ENCODE results near the gene CCDC81.
"Not testable (repeated sequence)": the region's sequence is repeated elsewhere in the genome, so short reads cannot be mapped to it uniquely, and the experiment has no call there.

The CCDC81 gene

GRCh38 chr11:86416494-86416893 lies 41.8 kb downstream of the CCDC81 start:
- Histone ChIP-seq H3K27ac (ENCODE audit: low read depth, low read length) (no peak overlapping the region), H4K8ac (ENCODE audit: low read depth, low read length) (no peak overlapping the region), H2AFZ (ENCODE audit: insufficient read depth, low read length, poor library complexity) (no peak overlapping the region), H4K91ac (ENCODE audit: low read depth, low read length) (no peak overlapping the region), H2AK5ac (ENCODE audit: low read length) (no peak overlapping the region), H3K9me3 (ENCODE audit: insufficient read depth, low read depth, low read length) (no peaks in the 10 kb centered on the region), H3K23ac (ENCODE audit: low read length) (no peak overlapping the region), H4K12ac (ENCODE audit: low read depth, low read length) (no peak overlapping the region), H3K4me2 (ENCODE audit: low read length) (no peak overlapping the region), H3K79me1 (ENCODE audit: low read length) (no peaks in the 10 kb centered on the region), H2BK5ac (ENCODE audit: low read depth, low read length, poor library complexity) (no peak overlapping the region), H3K36me3 (ENCODE audit: control insufficient read depth in 1 of 2, insufficient read depth in 2 of 2, low read length in 2 of 2) (no peaks in the 10 kb centered on the region), H3K4me3 (ENCODE audit: low read depth, low read length) (no peak overlapping the region), H3K27me3 (ENCODE audit: insufficient read depth, low read length) (no peaks in the 10 kb centered on the region), H3K4ac (ENCODE audit: low read depth, low read length) (no peak overlapping the region), H2BK12ac (ENCODE audit: low read length) (no peak overlapping the region), H3K79me2 (ENCODE audit: control insufficient read depth, insufficient read depth, low read length, poor library complexity) (no peaks in the 10 kb centered on the region), H3K4me1 (ENCODE audit: control insufficient read depth in 1 of 2, insufficient read depth in 2 of 2, low read length in 2 of 2) (no peaks in the 10 kb centered on the region), H2BK120ac (ENCODE audit: insufficient read depth, low read length, poor library complexity) (no peak overlapping the region), H3K9ac (ENCODE audit: low read length) (no peak overlapping the region), H3K14ac (ENCODE audit: low read length) (no peak overlapping the region), H3K18ac (ENCODE audit: low read length) (no peak overlapping the region)
- WGBS (ENCODE audit: extremely low coverage, insufficient coverage, insufficient read length) = no CpG with 5 or more reads among the region's 1 CpG
- DNase-seq = peak in 1 of 2 donors; percentile 73

DNA sequence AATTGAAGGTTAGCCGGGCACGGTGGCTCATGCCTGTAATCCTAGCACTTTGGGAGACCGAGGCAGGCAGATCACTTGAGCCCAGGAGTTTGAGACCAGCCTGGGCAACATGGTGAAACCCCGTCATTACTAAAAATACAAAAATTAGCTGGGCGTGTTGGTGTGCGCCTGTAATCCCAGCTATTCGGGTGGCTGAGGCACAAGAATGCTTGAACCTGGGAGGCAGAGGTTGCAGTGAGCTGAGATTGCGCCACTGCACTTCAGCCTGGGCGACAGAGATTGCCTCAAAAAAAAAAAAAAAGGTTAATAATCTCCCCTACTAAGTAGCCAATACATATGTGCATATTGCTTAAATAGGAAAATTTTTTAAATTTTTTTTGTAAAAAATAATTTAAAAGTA lies 42.3 kb downstream of the CCDC81 start:
- whole genome bisulfite sequencing (ENCODE audit: extremely low coverage, insufficient coverage, insufficient read length) = no CpG with 5 or more reads among the region's 9 CpGs
- H4K91ac ChIP-seq (ENCODE audit: low read depth, low read length); H3K9ac ChIP-seq (ENCODE audit: low read length); H3K4me2 ChIP-seq (ENCODE audit: low read length); H2BK5ac ChIP-seq (ENCODE audit: low read depth, low read length, poor library complexity); H3K27ac ChIP-seq (ENCODE audit: low read depth, low read length); H3K4me1 ChIP-seq (ENCODE audit: control insufficient read depth in 1 of 2, insufficient read depth in 2 of 2, low read length in 2 of 2); H2AK5ac ChIP-seq (ENCODE audit: low read length); H3K9me3 ChIP-seq (ENCODE audit: insufficient read depth, low read depth, low read length); H2BK120ac ChIP-seq (ENCODE audit: insufficient read depth, low read length, poor library complexity); H3K4ac ChIP-seq (ENCODE audit: low read depth, low read length); H3K36me3 ChIP-seq (ENCODE audit: control insufficient read depth in 1 of 2, insufficient read depth in 2 of 2, low read length in 2 of 2); H4K8ac ChIP-seq (ENCODE audit: low read depth, low read length); H3K23ac ChIP-seq (ENCODE audit: low read length); H3K4me3 ChIP-seq (ENCODE audit: low read depth, low read length); H3K18ac ChIP-seq (ENCODE audit: low read length); H3K27me3 ChIP-seq (ENCODE audit: insufficient read depth, low read length); H3K14ac ChIP-seq (ENCODE audit: low read length); H2BK12ac ChIP-seq (ENCODE audit: low read length); H2AFZ ChIP-seq (ENCODE audit: insufficient read depth, low read length, poor library complexity); H3K79me1 ChIP-seq (ENCODE audit: low read length); H4K12ac ChIP-seq (ENCODE audit: low read depth, low read length); H3K79me2 ChIP-seq (ENCODE audit: control insufficient read depth, insufficient read depth, low read length, poor library complexity): not testable (repeated sequence)
- DNase-seq = peak; percentile 62 to 65

GRCh38 chr11:86418106-86418505 lies 43.4 kb downstream of the CCDC81 start:
- Histone ChIP-seq H2BK120ac (ENCODE audit: insufficient read depth, low read length, poor library complexity) (no peak overlapping the region), H4K8ac (ENCODE audit: low read depth, low read length) (no peak overlapping the region), H3K27me3 (ENCODE audit: insufficient read depth, low read length) (no peaks in the 10 kb centered on the region), H3K4me3 (ENCODE audit: low read depth, low read length) (no peak overlapping the region), H4K12ac (ENCODE audit: low read depth, low read length) (no peak overlapping the region), H3K36me3 (ENCODE audit: control insufficient read depth in 1 of 2, insufficient read depth in 2 of 2, low read length in 2 of 2) (no peaks in the 10 kb centered on the region), H3K27ac (ENCODE audit: low read depth, low read length) (no peak overlapping the region), H2AFZ (ENCODE audit: insufficient read depth, low read length, poor library complexity) (no peak overlapping the region), H3K14ac (ENCODE audit: low read length) (no peak overlapping the region), H3K23ac (ENCODE audit: low read length) (no peak overlapping the region), H3K9ac (ENCODE audit: low read length) (no peak overlapping the region), H3K79me1 (ENCODE audit: low read length) (peaks cover 2% of the 10 kb centered on the region), H3K4ac (ENCODE audit: low read depth, low read length) (no peak overlapping the region), H3K9me3 (ENCODE audit: insufficient read depth, low read depth, low read length) (no peaks in the 10 kb centered on the region), H2AK5ac (ENCODE audit: low read length) (no peak overlapping the region), H3K4me2 (ENCODE audit: low read length) (no peak overlapping the region), H3K18ac (ENCODE audit: low read length) (no peak overlapping the region), H3K4me1 (ENCODE audit: control insufficient read depth in 1 of 2, insufficient read depth in 2 of 2, low read length in 2 of 2) (peaks cover 1 to 4% of the 10 kb centered on the region in 2 experiments), H3K79me2 (ENCODE audit: control insufficient read depth, insufficient read depth, low read length, poor library complexity) (no peaks in the 10 kb centered on the region), H2BK12ac (ENCODE audit: low read length) (no peak overlapping the region), H4K91ac (ENCODE audit: low read depth, low read length) (no peak overlapping the region), H2BK5ac (ENCODE audit: low read depth, low read length, poor library complexity) (no peak overlapping the region)
- no peak for DNase-seq
- no CpG with 5 or more reads among the region's 3 CpGs for WGBS (ENCODE audit: extremely low coverage, insufficient coverage, insufficient read length)

GRCh38 chr11:86418513-86418912 lies 43.8 kb downstream of the CCDC81 start:
- H3K9me3 ChIP-seq (ENCODE audit: insufficient read depth, low read depth, low read length) = no peaks in the 10 kb centered on the region
- H3K4me2 ChIP-seq (ENCODE audit: low read length) = no peak overlapping the region
- no peak overlapping the region for H4K91ac ChIP-seq (ENCODE audit: low read depth, low read length)
- no peak overlapping the region for H3K23ac ChIP-seq (ENCODE audit: low read length)
- no peak overlapping the region for H2BK120ac ChIP-seq (ENCODE audit: insufficient read depth, low read length, poor library complexity)
- no peak overlapping the region for H3K4me3 ChIP-seq (ENCODE audit: low read depth, low read length)
- no peaks in the 10 kb centered on the region for H3K27me3 ChIP-seq (ENCODE audit: insufficient read depth, low read length)
- WGBS (ENCODE audit: extremely low coverage, insufficient coverage, insufficient read length) = no CpG with 5 or more reads among the region's 3 CpGs
- H3K79me1 ChIP-seq (ENCODE audit: low read length) = peaks cover 3% of the 10 kb centered on the region
- no peak overlapping the region for H4K8ac ChIP-seq (ENCODE audit: low read depth, low read length)
- no peak overlapping the region for H3K4ac ChIP-seq (ENCODE audit: low read depth, low read length)
- H2BK12ac ChIP-seq (ENCODE audit: low read length) = no peak overlapping the region
- H3K27ac ChIP-seq (ENCODE audit: low read depth, low read length) = no peak overlapping the region
- H3K79me2 ChIP-seq (ENCODE audit: control insufficient read depth, insufficient read depth, low read length, poor library complexity) = no peaks in the 10 kb centered on the region
- H2AK5ac ChIP-seq (ENCODE audit: low read length) = no peak overlapping the region
- H3K4me1 ChIP-seq (ENCODE audit: control insufficient read depth in 1 of 2, insufficient read depth in 2 of 2, low read length in 2 of 2) = peaks cover 2 to 4% of the 10 kb centered on the region in 2 experiments
- no peak overlapping the region for H3K18ac ChIP-seq (ENCODE audit: low read length)
- DNase-seq = no peak
- H3K36me3 ChIP-seq (ENCODE audit: control insufficient read depth in 1 of 2, insufficient read depth in 2 of 2, low read length in 2 of 2) = no peaks in the 10 kb centered on the region
- no peak overlapping the region for H3K14ac ChIP-seq (ENCODE audit: low read length)
- H4K12ac ChIP-seq (ENCODE audit: low read depth, low read length) = no peak overlapping the region
- H2BK5ac ChIP-seq (ENCODE audit: low read depth, low read length, poor library complexity) = no peak overlapping the region
- H2AFZ ChIP-seq (ENCODE audit: insufficient read depth, low read length, poor library complexity) = no peak overlapping the region
- no peak overlapping the region for H3K9ac ChIP-seq (ENCODE audit: low read length)
